ENCODE data around the gene CGREF1.

The CGREF1 gene

GRCh38 chr2:27102329-27102728 lies 16.6 kb downstream of the CGREF1 start:
- TF ChIP-seq CTCF (conservative IDR thresholded peaks at IDR 0.05), result no peak

GRCh38 chr2:27100036-27100435 lies 18.9 kb downstream of the CGREF1 start:
- H3K27ac ChIP-seq, result no peak overlapping the region
- TF ChIP-seq CTCF (conservative IDR thresholded peaks at IDR 0.05), result no peak

More at GRCh38 chr2:27102329-27102728, 16.6 kb downstream of the CGREF1 start:
- no peak overlapping the region for H3K27ac ChIP-seq

GRCh38 chr2:27099334-27099955 lies 19.5 kb downstream of the CGREF1 start:
- no peak overlapping the region for H3K27ac ChIP-seq
- no peak for TF ChIP-seq CTCF (conservative IDR thresholded peaks at IDR 0.05)

DNA sequence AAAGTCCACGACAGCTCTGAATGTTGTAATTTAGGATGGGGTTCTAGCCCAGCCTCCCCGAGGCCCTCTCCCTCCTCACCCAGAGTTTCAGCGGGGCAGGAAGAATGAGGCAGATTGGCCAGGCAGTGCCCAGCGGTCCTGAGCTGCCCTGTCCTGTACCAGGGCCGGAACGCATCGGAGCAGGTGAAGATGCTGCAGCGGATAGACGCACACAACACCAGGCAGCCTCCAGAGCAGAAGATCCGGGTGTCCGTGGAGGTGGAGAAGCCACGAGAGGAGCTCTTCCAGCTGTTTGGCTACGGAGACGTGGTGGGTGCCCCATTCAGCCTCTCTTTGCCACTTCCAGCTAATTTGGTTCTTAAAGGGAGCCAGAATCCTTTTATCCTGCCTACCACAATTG lies 21.6 kb downstream of the CGREF1 start:
- H3K27ac ChIP-seq, result no peak overlapping the region
- no peak for TF ChIP-seq CTCF (conservative IDR thresholded peaks at IDR 0.05)

DNA sequence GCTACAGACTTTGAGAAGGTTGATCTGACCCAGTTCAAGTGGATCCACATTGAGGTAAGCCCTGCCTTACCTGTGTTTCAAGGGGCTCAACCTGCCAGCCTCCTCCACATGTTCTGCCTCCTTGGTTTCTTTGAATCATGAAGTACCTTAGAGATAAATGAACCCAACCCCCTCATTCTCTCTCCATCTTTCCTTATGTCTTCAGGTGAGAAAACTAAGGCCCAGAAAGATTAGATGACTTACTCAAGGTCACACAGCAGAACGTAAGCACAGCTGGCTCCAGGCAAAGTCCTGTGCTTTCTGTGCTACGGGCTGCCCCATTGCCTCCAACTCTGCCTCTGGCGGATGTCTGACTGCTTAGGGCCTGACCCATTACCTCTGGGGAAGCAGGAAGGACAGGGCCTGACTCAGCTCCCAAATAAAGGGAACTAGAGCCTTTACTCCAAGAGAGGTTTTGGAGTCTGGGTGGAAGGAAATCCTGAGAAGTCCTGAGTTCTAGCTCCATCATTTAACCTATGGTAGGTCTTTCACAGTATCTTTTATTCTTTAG lies 22.1 kb downstream of the CGREF1 start:
- peak overlapping the region; percentile 67; the same call in 1 of the 2 replicates for H3K27ac ChIP-seq
- no peak for TF ChIP-seq CTCF (conservative IDR thresholded peaks at IDR 0.05)

DNA sequence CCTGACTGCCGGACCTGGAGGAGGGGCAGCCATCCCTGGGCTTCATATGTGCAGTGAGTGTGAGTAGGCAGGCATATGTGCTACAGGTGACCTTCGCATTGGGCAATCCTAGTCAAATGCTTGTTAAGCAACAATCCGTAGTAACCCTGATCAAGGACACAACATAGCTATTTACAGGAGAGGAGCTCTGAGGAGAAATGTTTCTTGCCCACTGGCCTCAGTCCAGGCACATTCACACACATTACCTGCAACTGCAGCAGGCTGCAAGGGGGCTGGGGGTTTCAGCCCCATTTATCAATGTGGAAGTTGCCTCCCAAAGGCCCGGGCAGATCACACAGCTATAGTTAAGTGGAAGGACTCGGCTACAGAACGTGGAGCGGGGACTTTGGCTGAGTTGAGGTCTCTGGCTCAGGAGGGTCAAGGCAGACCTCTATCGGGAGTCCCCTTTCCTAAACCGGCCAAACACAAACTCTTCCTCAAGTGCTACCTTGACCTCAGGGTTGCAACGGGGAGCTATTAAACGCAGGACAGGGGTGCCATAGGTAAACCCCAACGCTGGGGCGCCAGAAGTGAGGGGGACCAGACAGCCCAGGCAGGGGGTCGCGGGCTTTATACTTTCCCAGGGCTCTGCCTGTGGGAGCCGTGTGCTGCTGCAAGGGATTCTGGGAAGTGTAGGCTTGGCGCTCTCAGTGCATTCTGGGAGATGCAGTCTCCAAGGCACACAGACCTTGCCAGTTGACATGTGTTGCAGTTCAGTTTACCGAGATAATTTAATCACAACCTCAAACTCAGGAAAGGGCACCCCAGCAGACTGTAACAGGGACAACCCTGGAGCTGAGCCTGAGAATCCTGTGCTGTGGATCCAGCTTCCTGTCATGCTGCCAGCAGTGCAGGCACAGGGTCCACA lies 22.9 kb downstream of the CGREF1 start:
- H3K27ac ChIP-seq, result peak overlapping the region; percentile 67; the same call in 1 of the 2 replicates

More for the DNA sequence above, 22.9 kb downstream of the CGREF1 start:
- no peak for TF ChIP-seq CTCF (conservative IDR thresholded peaks at IDR 0.05)
